Measurements from ENCODE around the gene FNIP1.

Gene FNIP1

GRCh38 chr5:131710391-131710790, 86.4 kb downstream of the FNIP1 start:
- CTCF ChIA-PET: no interaction called here
- no peak for DNase-seq (ENCODE audit: low spot score)
- POLR2A ChIA-PET (ENCODE audit: low non-redundant PET): no interaction called here
- no peak overlapping the region for H3K27ac ChIP-seq
- no peak for TF ChIP-seq CTCF (conservative IDR thresholded peaks at IDR 0.05; ENCODE audit: low read depth)

DNA sequence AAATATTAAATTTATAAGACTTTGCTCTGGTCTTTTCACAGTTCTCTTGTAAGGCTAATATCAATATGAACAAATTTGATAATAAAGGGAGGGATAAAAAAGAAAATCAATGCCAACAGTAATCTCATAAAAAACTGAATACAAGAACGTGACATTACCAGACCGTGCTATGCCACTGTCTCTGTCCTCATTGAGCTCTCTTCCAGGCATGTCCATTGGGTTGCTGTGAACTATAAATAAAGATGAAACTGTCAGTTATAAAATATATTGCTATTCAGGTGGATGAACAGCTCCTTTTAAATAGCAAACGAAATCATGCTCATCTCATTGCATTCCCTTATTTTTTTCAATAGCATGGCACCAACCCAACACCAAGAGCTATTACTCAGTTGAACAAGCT, 87.8 kb downstream of the FNIP1 start:
- POLR2A ChIA-PET (ENCODE audit: low non-redundant PET): no interaction called here
- CTCF ChIA-PET: interaction anchor here (0.6 to 0.8 kb wide), 3 partner anchors 10 to 27 kb away, joined by 4 to 6 read pairs (median 4); no protein-coding TSS in a partner anchor
- H3K27ac ChIP-seq: no peak overlapping the region

GRCh38 chr5:131706281-131706680, 90.5 kb downstream of the FNIP1 start:
- ChIA-PET CTCF (interaction anchor here (0.6 kb wide), 1 partner anchor 15 kb away, joined by 4 read pairs; no protein-coding TSS in a partner anchor), POLR2A (ENCODE audit: low non-redundant PET) (no interaction called here)
- no peak for TF ChIP-seq CTCF (conservative IDR thresholded peaks at IDR 0.05; ENCODE audit: low read depth)
- DNase-seq (ENCODE audit: low spot score): no peak
- no peak overlapping the region for H3K27ac ChIP-seq

More for the DNA sequence above, 87.8 kb downstream of the FNIP1 start:
- no peak for DNase-seq (ENCODE audit: low spot score)
- TF ChIP-seq CTCF (conservative IDR thresholded peaks at IDR 0.05; ENCODE audit: low read depth): no peak

DNA sequence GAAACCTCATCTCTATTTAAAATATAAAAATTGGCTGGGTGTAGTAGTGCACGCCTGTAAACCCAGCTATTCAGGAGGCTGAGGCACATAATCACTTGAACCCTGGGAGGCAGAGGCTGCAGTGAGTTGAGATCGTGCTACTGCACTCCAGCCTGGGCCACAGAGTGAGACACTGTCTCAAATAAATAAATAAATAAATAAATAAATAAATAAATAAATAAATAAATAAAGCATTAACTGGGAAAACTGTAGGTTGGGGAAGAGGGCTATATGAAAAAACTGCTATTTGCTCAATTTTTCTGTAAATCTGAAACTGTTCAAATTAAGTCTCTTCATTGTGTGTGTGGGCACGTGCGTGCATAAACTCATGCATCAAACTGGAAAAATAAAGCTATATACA, 101.9 kb downstream of the FNIP1 start:
- no peak for DNase-seq (ENCODE audit: low spot score)
- H3K27ac ChIP-seq: no peak overlapping the region
- POLR2A ChIA-PET (ENCODE audit: low non-redundant PET): no interaction called here

GRCh38 chr5:131693894-131694293, 102.9 kb downstream of the FNIP1 start:
- H3K27ac ChIP-seq: no peak overlapping the region
- ChIA-PET CTCF (no interaction called here), POLR2A (ENCODE audit: low non-redundant PET) (no interaction called here)
- DNase-seq (ENCODE audit: low spot score): no peak
- TF ChIP-seq CTCF (conservative IDR thresholded peaks at IDR 0.05; ENCODE audit: low read depth): no peak

More for the DNA sequence above, 101.9 kb downstream of the FNIP1 start:
- CTCF ChIA-PET: no interaction called here
- no peak for TF ChIP-seq CTCF (conservative IDR thresholded peaks at IDR 0.05; ENCODE audit: low read depth)

DNA sequence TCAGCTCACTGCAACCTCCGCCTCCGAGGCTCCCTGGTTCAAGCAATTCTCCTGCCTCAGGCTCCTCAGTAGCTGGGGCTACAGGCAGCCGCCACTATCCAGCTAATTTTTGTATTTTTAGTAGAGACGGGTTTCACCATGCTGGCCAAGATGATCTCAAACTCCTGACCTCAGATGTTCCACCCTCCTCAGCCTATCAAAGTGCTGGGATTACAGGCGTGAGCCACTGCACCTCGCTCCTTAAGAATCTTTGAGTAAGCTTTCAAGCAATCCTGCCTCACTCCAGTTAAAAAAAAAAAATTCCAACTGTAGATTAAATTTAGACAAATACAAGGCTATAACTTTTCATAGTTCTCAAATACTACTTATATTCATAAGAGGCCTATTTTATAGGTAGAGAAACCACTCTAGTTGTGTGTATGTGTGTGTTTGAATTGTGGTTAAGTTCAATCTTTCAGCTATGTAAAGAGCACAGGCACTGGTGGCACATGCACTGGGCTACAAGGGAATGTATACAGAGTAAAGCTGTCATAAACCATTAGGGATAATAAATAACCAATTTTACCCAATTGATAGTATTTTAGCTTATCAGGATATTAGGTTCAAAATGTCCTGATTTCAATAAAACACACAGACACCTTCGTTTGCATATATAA, 111.2 kb downstream of the FNIP1 start:
- no peak for DNase-seq (ENCODE audit: low spot score)
- H3K27ac ChIP-seq: no peak overlapping the region
- ChIA-PET POLR2A (ENCODE audit: low non-redundant PET) (no interaction called here), CTCF (interaction anchor here (0.7 to 1.1 kb wide), 3 partner anchors 11 to 135 kb away, joined by 4 to 7 read pairs (median 6); no protein-coding TSS in a partner anchor)
- TF ChIP-seq CTCF (conservative IDR thresholded peaks at IDR 0.05; ENCODE audit: low read depth): no peak
